Mesenchymal stem cell (in vitro differentiated cells and primary cell): Measurements from ENCODE around the gene MCL1.
A peak's percentile ranks its signal among the peaks of the same experiment; 100 is the strongest.

Experiments
- DNase-seq: peaks from one replicate; pipeline ENCODE4 v3.0.0-alpha.2; 2013
- H2AFZ ChIP-seq: one replicate; pipeline ENCODE4 v1.6.1; 2013; ENCODE audit warnings: low read depth, mild to moderate bottlenecking, control low read depth, inconsistent platforms, low read length, moderate library complexity
- H2AK5ac ChIP-seq: 2 replicates; pipeline ENCODE4 v1.6.1; 2013; ENCODE audit warnings: low read length, moderate library complexity, mild to moderate bottlenecking, inconsistent platforms; ENCODE audit not compliant: severe bottlenecking
- H2BK120ac ChIP-seq: one replicate; pipeline ENCODE4 v1.6.1; 2013; ENCODE audit warnings: low read depth, mild to moderate bottlenecking, inconsistent platforms, low read length, moderate library complexity
- H2BK12ac ChIP-seq, 2 experiments: one replicate each; pipeline ENCODE4 v1.6.1; 2013; ENCODE audit warnings: inconsistent platforms in 2 of 2, low read length in 2 of 2, mild to moderate bottlenecking in 2 of 2, moderate library complexity in 2 of 2, control low read depth in 1 of 2
- H2BK15ac ChIP-seq: one replicate; pipeline ENCODE4 v1.6.1; 2013; ENCODE audit warnings: mild to moderate bottlenecking, low read depth, inconsistent platforms; ENCODE audit not compliant: poor library complexity, severe bottlenecking
- H2BK5ac ChIP-seq: 2 replicates; pipeline ENCODE4 v1.6.1; 2013; ENCODE audit warnings: low read depth, mild to moderate bottlenecking, low read length, control low read depth, inconsistent platforms; ENCODE audit not compliant: poor library complexity, severe bottlenecking
- H3K14ac ChIP-seq, 2 experiments: one replicate each; pipeline ENCODE4 v1.6.1; 2013; ENCODE audit warnings: inconsistent platforms in 2 of 2, low read length in 2 of 2, control low read depth in 1 of 2, mild to moderate bottlenecking in 1 of 2, moderate library complexity in 1 of 2
- H3K18ac ChIP-seq, 2 experiments: one replicate each; pipeline ENCODE4 v1.6.1; 2013; ENCODE audit warnings: inconsistent platforms in 2 of 2, low read length in 2 of 2, control low read depth in 1 of 2, low read depth in 1 of 2, mild to moderate bottlenecking in 1 of 2
- H3K23ac ChIP-seq, 2 experiments: one replicate each; pipeline ENCODE4 v1.6.1; 2013; ENCODE audit warnings: inconsistent platforms in 2 of 2, low read length in 2 of 2, mild to moderate bottlenecking in 2 of 2, moderate library complexity in 2 of 2, control low read depth in 1 of 2
- H3K27ac ChIP-seq: 2 replicates; pipeline ENCODE4 v1.5.1; 2013; ENCODE audit warnings: mild to moderate bottlenecking, moderate library complexity, low read length, control low read depth, inconsistent platforms; ENCODE audit not compliant: poor library complexity, severe bottlenecking
- H3K27me3 ChIP-seq, 2 experiments: 2 replicates each; pipeline versions ENCODE4 v1.6.1 to v1.7.0; 2013; ENCODE audit warnings: low read length in 2 of 2, mild to moderate bottlenecking in 2 of 2, moderate library complexity in 2 of 2, control low read depth in 1 of 2, inconsistent platforms in 1 of 2; ENCODE audit not compliant: control insufficient read depth in 1 of 2, insufficient read depth in 1 of 2
- H3K36me3 ChIP-seq, 2 experiments: 2 replicates each; pipeline versions ENCODE4 v1.6.1 to v1.7.0; 2013; ENCODE audit warnings: low read length in 2 of 2, control low read depth in 1 of 2, inconsistent platforms in 1 of 2, low read depth in 1 of 2, mild to moderate bottlenecking in 1 of 2; ENCODE audit not compliant: insufficient read depth in 2 of 2, control insufficient read depth in 1 of 2
- H3K4ac ChIP-seq, 2 experiments: one replicate each; pipeline ENCODE4 v1.6.1; 2013; ENCODE audit warnings: inconsistent platforms in 2 of 2, low read length in 2 of 2, mild to moderate bottlenecking in 2 of 2, moderate library complexity in 2 of 2, control low read depth in 1 of 2, low read depth in 1 of 2
- H3K4me1 ChIP-seq: 2 replicates; pipeline ENCODE4 v1.6.1; 2013; ENCODE audit warnings: low read depth, low read length, control low read depth; ENCODE audit not compliant: control insufficient read depth, insufficient read depth
- H3K4me2 ChIP-seq: 2 replicates; pipeline ENCODE4 v1.6.1; 2013; ENCODE audit warnings: low read length, mild to moderate bottlenecking, inconsistent platforms; ENCODE audit not compliant: poor library complexity, severe bottlenecking
- H3K4me3 ChIP-seq, 2 experiments: 2 replicates each; pipeline versions ENCODE4 v1.5.1 to v1.7.0; 2013; ENCODE audit warnings: low read length in 2 of 2, mild to moderate bottlenecking in 2 of 2, control low read depth in 1 of 2, low read depth in 1 of 2; ENCODE audit not compliant: insufficient read depth in 1 of 2
- H3K79me1 ChIP-seq: replicated peaks from 2 replicates; pipeline ENCODE4 v1.6.1; 2013; ENCODE audit warnings: mild to moderate bottlenecking, control low read depth, low read length, inconsistent platforms; ENCODE audit not compliant: poor library complexity, severe bottlenecking
- H3K9ac ChIP-seq: 2 replicates; pipeline ENCODE4 v1.7.0; 2013; ENCODE audit warnings: mild to moderate bottlenecking, low read length, moderate library complexity
- H3K9me3 ChIP-seq: 2 replicates; pipeline ENCODE4 v1.7.0; 2013; ENCODE audit warnings: mild to moderate bottlenecking, low read length; ENCODE audit not compliant: control insufficient read depth
- H4K8ac ChIP-seq: one replicate; pipeline ENCODE4 v1.6.1; 2013; ENCODE audit warnings: inconsistent platforms, mild to moderate bottlenecking, low read length, moderate library complexity
- H4K91ac ChIP-seq: one replicate; pipeline ENCODE4 v1.6.1; 2013; ENCODE audit warnings: mild to moderate bottlenecking, low read length, inconsistent platforms
- WGBS: methylation state at CpG from one replicate; pipeline ENCODE4 v1.1.7; 2013; ENCODE audit warnings: mixed read lengths; 5-methylcytosine and 5-hydroxymethylcytosine counted together

The MCL1 gene

GRCh38 chr1:150553392-150554085 is 25.9 kb downstream of the MCL1 start:
- no peak overlapping the region for H2AFZ ChIP-seq

GRCh38 chr1:150552911-150553289 is 26.5 kb downstream of the MCL1 start:
- H3K9me3 ChIP-seq, result no peaks in the 10 kb centered on the region
- H3K36me3 ChIP-seq, result peaks cover 28 to 40% of the 10 kb centered on the region in 2 experiments
- no peak for DNase-seq
- H2BK15ac ChIP-seq, result peak overlapping the region; percentile 85
- H3K79me1 ChIP-seq, result peaks cover 14% of the 10 kb centered on the region
- no peaks in the 10 kb centered on the region for H3K27me3 ChIP-seq
- no peak overlapping the region for H2BK5ac ChIP-seq
- peak overlapping the region; percentile 73 for H2BK120ac ChIP-seq
- peak overlapping the region; percentile 74 for H3K9ac ChIP-seq
- H3K14ac ChIP-seq, result peak overlapping the region in 1 of 2 experiments; percentile 76
- H4K91ac ChIP-seq, result peak overlapping the region; percentile 85
- no peak overlapping the region for H3K4me2 ChIP-seq
- peak overlapping the region in 1 of 2 experiments; percentile 62 for H3K4me3 ChIP-seq
- H2BK12ac ChIP-seq, result peak overlapping the region in 1 of 2 experiments; percentile 87
- peak overlapping the region; percentile 67 to 80 for H3K4ac ChIP-seq
- H2AK5ac ChIP-seq, result no peak overlapping the region
- H3K18ac ChIP-seq, result peak overlapping the region; percentile 80 to 82
- 98% methylated on average over 12 of the region's 12 CpGs for WGBS
- no peak overlapping the region for H3K27ac ChIP-seq
- peaks cover 30% of the 10 kb centered on the region for H3K4me1 ChIP-seq
- H2AFZ ChIP-seq, result no peak overlapping the region
- no peak overlapping the region for H3K23ac ChIP-seq
- peak overlapping the region; percentile 46 for H4K8ac ChIP-seq

More at GRCh38 chr1:150553392-150554085, 25.9 kb downstream of the MCL1 start:
- Histone ChIP-seq H3K18ac (peak overlapping the region in 1 of 2 experiments; percentile 82), H2BK12ac (peak overlapping the region in 1 of 2 experiments; percentile 7), H3K27me3 (no peaks in the 10 kb centered on the region), H3K4me2 (no peak overlapping the region), H3K9ac (peak overlapping the region; percentile 74), H3K4ac (peak overlapping the region; percentile 67 to 80), H4K8ac (peak overlapping the region; percentile 46), H3K4me3 (no peak overlapping the region), H3K79me1 (peaks cover 19% of the 10 kb centered on the region), H3K4me1 (peaks cover 32% of the 10 kb centered on the region), H3K27ac (no peak overlapping the region), H3K9me3 (no peaks in the 10 kb centered on the region), H2BK5ac (no peak overlapping the region), H3K36me3 (peaks cover 33 to 46% of the 10 kb centered on the region in 2 experiments), H4K91ac (peak overlapping the region; percentile 85), H2BK120ac (no peak overlapping the region), H2AK5ac (no peak overlapping the region), H3K23ac (no peak overlapping the region), H2BK15ac (peak overlapping the region; percentile 82), H3K14ac (peak overlapping the region in 1 of 2 experiments; percentile 76)
- peak; percentile 25 for DNase-seq
- 95% methylated on average over 23 of the region's 23 CpGs for WGBS

- Histone ChIP-seq H3K23ac (no peak overlapping the region), H3K14ac (peak overlapping the region in 1 of 2 experiments; percentile 36), H2BK5ac (no peak overlapping the region), H2BK120ac (peak overlapping the region; percentile 73), H3K18ac (peak overlapping the region; percentile 80 to 82), H3K27me3 (no peaks in the 10 kb centered on the region), H2BK15ac (peak overlapping the region; percentile 85), H3K4me1 (peaks cover 26% of the 10 kb centered on the region), H4K91ac (peak overlapping the region; percentile 85), H3K79me1 (peaks cover 11% of the 10 kb centered on the region), H3K36me3 (peaks cover 24 to 34% of the 10 kb centered on the region in 2 experiments), H3K9ac (peak overlapping the region; percentile 74), H4K8ac (peak overlapping the region; percentile 75), H2AFZ (no peak overlapping the region), H2AK5ac (no peak overlapping the region), H3K4me2 (no peak overlapping the region), H3K4me3 (peak overlapping the region in 1 of 2 experiments; percentile 87), H3K9me3 (no peaks in the 10 kb centered on the region), H3K4ac (peak overlapping the region; percentile 67 to 80), H2BK12ac (peak overlapping the region; percentile 20 to 87), H3K27ac (no peak overlapping the region)
- 54% methylated on average over 13 of the region's 13 CpGs for WGBS
- peak; percentile 95 for DNase-seq
Observed at GRCh38 chr1:150552128-150552910, 27.1 kb downstream of the MCL1 start.

GRCh38 chr1:150551784-150552127 is 27.7 kb downstream of the MCL1 start:
- peak overlapping the region; percentile 48 for H3K9ac ChIP-seq
- H3K4me1 ChIP-seq, result peaks cover 24% of the 10 kb centered on the region
- H2BK12ac ChIP-seq, result peak overlapping the region in 1 of 2 experiments; percentile 37
- H2AFZ ChIP-seq, result no peak overlapping the region
- H4K91ac ChIP-seq, result peak overlapping the region; percentile 85
- H3K18ac ChIP-seq, result peak overlapping the region in 1 of 2 experiments; percentile 71
- H3K36me3 ChIP-seq, result peaks cover 24 to 30% of the 10 kb centered on the region in 2 experiments
- H2BK15ac ChIP-seq, result no peak overlapping the region
- no peak overlapping the region for H2BK5ac ChIP-seq
- no peak overlapping the region for H3K23ac ChIP-seq
- H3K14ac ChIP-seq, result no peak overlapping the region
- DNase-seq, result no peak
- no peaks in the 10 kb centered on the region for H3K27me3 ChIP-seq
- no peaks in the 10 kb centered on the region for H3K9me3 ChIP-seq
- peak overlapping the region in 1 of 2 experiments; percentile 55 for H3K4ac ChIP-seq
- H3K4me2 ChIP-seq, result no peak overlapping the region
- H3K79me1 ChIP-seq, result peaks cover 8% of the 10 kb centered on the region
- H2BK120ac ChIP-seq, result peak overlapping the region; percentile 11
- no peak overlapping the region for H3K27ac ChIP-seq
- H3K4me3 ChIP-seq, result peak overlapping the region in 1 of 2 experiments; percentile 87
- H4K8ac ChIP-seq, result peak overlapping the region; percentile 48
- H2AK5ac ChIP-seq, result no peak overlapping the region
- 75% methylated on average over 1 of the region's 1 CpG for WGBS
